Caco-2 (cell line): ENCODE results near the gene NRXN3. TPM values are rescaled to one million over a fixed set of nuclear protein-coding genes. Genes with fewer than 3 reads are reported as not detected.

Experiments
- BruUV-seq: library from RNA; stranded (reverse); fragments of 400-500 nt; replicated peaks from 2 replicates; lab custom pipeline; 2021; lab: Mats Ljungman, UMichigan
- CTCF ChIA-PET: fragments of 300-600 bp; sonication (Branson Sonifier 250); formaldehyde crosslinking; loops from one replicate; lab custom pipeline; 2022; ENCODE audit warnings: antibody characterized with exemption; lab: Charles Lee
- POLR2A ChIA-PET: fragments of 300-600 bp; sonication (Branson Sonifier 250); formaldehyde crosslinking; loops from one replicate; lab custom pipeline; 2022; ENCODE audit warnings: antibody characterized with exemption; lab: Charles Lee
- DNase-seq, 2 experiments: peaks; one replicate each; pipeline versions ENCODE4 v3.0.0 to v3.0.0-alpha.2; 2020 to 2022
- H3K27me3 ChIP-seq: replicated peaks from 2 replicates; pipeline ENCODE4 v1.6.0; 2011; ENCODE audit warnings: low read length; ENCODE audit not compliant: control insufficient read depth, insufficient read depth
- H3K36me3 ChIP-seq: 2 replicates; pipeline ENCODE4 v1.5.1; 2011; ENCODE audit warnings: low read length; ENCODE audit not compliant: control insufficient read depth, insufficient read depth
- H3K4me1 ChIP-seq: fragments of 250-450 bp; sonication (Bioruptor Pico); 2 replicates; pipeline ENCODE4 v1.5.1; 2020; ENCODE audit warnings: mild to moderate bottlenecking
- H3K4me3 ChIP-seq: 2 replicates; pipeline ENCODE4 v1.5.1; 2011; ENCODE audit warnings: low read depth, mild to moderate bottlenecking, control low read depth, low read length
- H3K9me3 ChIP-seq: fragments of 250-450 bp; sonication (Bioruptor Pico); 2 replicates; pipeline ENCODE4 v1.5.1; 2020; ENCODE audit warnings: mild to moderate bottlenecking, moderate library complexity
- H3K27ac Mint-ChIP-seq: one replicate; pipeline ENCODE4 v1.8.0; 2022; ENCODE audit warnings: mixed read lengths; ENCODE audit not compliant: unreplicated experiment
- H3K27me3 Mint-ChIP-seq: one replicate; pipeline ENCODE4 v1.8.0; 2022; ENCODE audit warnings: mixed read lengths; ENCODE audit not compliant: insufficient read depth, unreplicated experiment
- H3K36me3 Mint-ChIP-seq: one replicate; pipeline ENCODE4 v1.8.0; 2022; ENCODE audit warnings: mild to moderate bottlenecking, mixed read lengths; ENCODE audit not compliant: insufficient read depth, unreplicated experiment
- H3K4me1 Mint-ChIP-seq: one replicate; pipeline ENCODE4 v1.8.0; 2022; ENCODE audit warnings: low read depth, mixed read lengths; ENCODE audit not compliant: unreplicated experiment
- H3K4me3 Mint-ChIP-seq: one replicate; pipeline ENCODE4 v1.8.0; 2022; ENCODE audit warnings: mild to moderate bottlenecking, moderate library complexity, mixed read lengths; ENCODE audit not compliant: unreplicated experiment
- H3K9me3 Mint-ChIP-seq: one replicate; pipeline ENCODE4 v1.8.0; 2022; ENCODE audit warnings: mixed read lengths; ENCODE audit not compliant: unreplicated experiment
- CTCF ChIP-seq, 2 experiments: fragments of 200-600 bp in 1 of 2; IDR thresholded peaks; 1 replicate in 1 of 2; 2 replicates in 1 of 2; pipeline versions ENCODE4 v1.5.1 to v1.8.0; 2011 to 2022; ENCODE audit warnings: antibody characterized with exemption in 1 of 2, control low read depth in 1 of 2, inconsistent platforms in 1 of 2, low read depth in 1 of 2, low read length in 1 of 2, mild to moderate bottlenecking in 1 of 2, moderate library complexity in 1 of 2; ENCODE audit not compliant: insufficient read depth in 1 of 2, severe bottlenecking in 1 of 2, unreplicated experiment in 1 of 2
- intact Hi-C: fragments of 100-400 bp; cut with micrococcal nuclease; formaldehyde crosslinking; loops from one replicate; pipeline ENCODE4 v1.10.0; 2022; ENCODE audit not compliant: unreplicated experiment
- total RNA-seq: library from RNA; stranded (reverse); gene quantifications from 2 replicates; pipeline ENCODE4 v1.2.3, GENCODE V29; 2022

NRXN3 gene
- total RNA-seq, 1 experiment from 2014 or later: 12.4 TPM

- ChIA-PET POLR2A (no interaction called here), CTCF (no interaction called here)
- H3K9me3 Mint-ChIP-seq: no peaks in the 10 kb centered on the region
- H3K27me3 ChIP-seq: peaks cover 2% of the 10 kb centered on the region; the same call in 1 of the 2 replicates
- H3K36me3 ChIP-seq: no peaks in the 10 kb centered on the region
- no peak overlapping the region for H3K4me3 Mint-ChIP-seq
- H3K27me3 Mint-ChIP-seq: no peaks in the 10 kb centered on the region
- H3K4me1 ChIP-seq: no peaks in the 10 kb centered on the region
- DNase-seq: no peak
- H3K9me3 ChIP-seq: no peaks in the 10 kb centered on the region
- no peaks in the 10 kb centered on the region for H3K36me3 Mint-ChIP-seq
- no peak overlapping the region for H3K4me3 ChIP-seq
- intact Hi-C loops: no loop called here
- no TSS peak for BruUV-seq
- no peak for TF ChIP-seq CTCF (IDR thresholded peaks at IDR 0.05; ENCODE audit: insufficient read depth in 1 of 2, low read depth in 1 of 2, low read length in 1 of 2, severe bottlenecking in 1 of 2, unreplicated experiment in 1 of 2)
- no peak overlapping the region for H3K27ac Mint-ChIP-seq
- H3K4me1 Mint-ChIP-seq: no peaks in the 10 kb centered on the region
Observed at GRCh38 chr14:79209418-79209817, 1039.2 kb downstream of the NRXN3 start.

- no peaks in the 10 kb centered on the region for H3K9me3 ChIP-seq
- no TSS peak for BruUV-seq
- H3K36me3 ChIP-seq: no peaks in the 10 kb centered on the region
- no peak overlapping the region for H3K4me3 ChIP-seq
- Mint-ChIP-seq H3K4me3 (no peak overlapping the region), H3K36me3 (no peaks in the 10 kb centered on the region), H3K9me3 (no peaks in the 10 kb centered on the region), H3K27ac (no peak overlapping the region), H3K27me3 (peaks cover 3% of the 10 kb centered on the region), H3K4me1 (no peaks in the 10 kb centered on the region)
- CTCF ChIA-PET: no interaction called here
- intact Hi-C loops: no loop called here
- POLR2A ChIA-PET: no interaction called here
- TF ChIP-seq CTCF (IDR thresholded peaks at IDR 0.05; ENCODE audit: insufficient read depth in 1 of 2, low read depth in 1 of 2, low read length in 1 of 2, severe bottlenecking in 1 of 2, unreplicated experiment in 1 of 2): no peak
- DNase-seq: no peak
- no peaks in the 10 kb centered on the region for H3K4me1 ChIP-seq
- H3K27me3 ChIP-seq: no peaks in the 10 kb centered on the region; the same call in 1 of the 2 replicates
Observed at GRCh38 chr14:79225815-79226214, 1055.6 kb downstream of the NRXN3 start.

DNA sequence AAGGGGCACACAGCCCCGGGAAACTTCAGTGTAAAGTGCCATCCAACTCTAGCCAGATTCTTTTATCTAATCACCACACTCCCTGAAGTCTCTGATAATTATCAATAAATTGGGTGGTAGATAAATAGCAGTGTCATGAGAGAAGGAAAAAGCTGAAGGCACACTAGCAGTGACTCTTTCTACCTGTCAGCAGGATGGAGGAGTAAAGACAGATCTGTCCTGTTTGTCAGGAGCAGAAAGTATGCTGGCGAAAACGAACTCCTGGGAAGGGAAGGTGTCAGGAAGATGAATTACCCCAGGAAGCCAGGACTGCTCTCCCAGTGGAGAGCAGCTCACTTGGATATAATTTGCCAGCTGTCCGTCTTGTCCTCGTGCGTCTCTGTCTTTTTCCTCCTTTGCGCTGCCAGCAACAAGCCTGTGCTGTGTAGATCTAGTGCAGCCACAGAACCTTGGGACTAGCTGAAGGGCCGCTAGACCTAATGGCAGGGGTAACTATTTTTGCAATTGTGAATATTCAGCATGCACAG lies 1059.3 kb downstream of the NRXN3 start:
- ChIA-PET POLR2A (no interaction called here), CTCF (no interaction called here)
- intact Hi-C loops: no loop called here
- Mint-ChIP-seq H3K4me1 (no peaks in the 10 kb centered on the region), H3K36me3 (no peaks in the 10 kb centered on the region), H3K27ac (no peak overlapping the region), H3K9me3 (no peaks in the 10 kb centered on the region), H3K4me3 (no peak overlapping the region), H3K27me3 (peaks cover 2% of the 10 kb centered on the region)
- H3K4me3 ChIP-seq: no peak overlapping the region
- no peaks in the 10 kb centered on the region; the same call in 1 of the 2 replicates for H3K27me3 ChIP-seq
- no peaks in the 10 kb centered on the region for H3K9me3 ChIP-seq
- TF ChIP-seq CTCF (IDR thresholded peaks at IDR 0.05; ENCODE audit: insufficient read depth in 1 of 2, low read depth in 1 of 2, low read length in 1 of 2, severe bottlenecking in 1 of 2, unreplicated experiment in 1 of 2): no peak
- BruUV-seq: no TSS peak
- no peaks in the 10 kb centered on the region for H3K4me1 ChIP-seq
- no peaks in the 10 kb centered on the region for H3K36me3 ChIP-seq
- no peak for DNase-seq
